Uterus (tissue), 2 donors: Measurements from ENCODE around the gene HID1.

Experiments used
- CTCF ChIP-seq, 4 experiments: fragments of 200-600 bp in 2 of 4; fragments of 450-650 bp in 2 of 4; sonication (generic) in 2 of 4; IDR thresholded peaks; one replicate each; pipeline ENCODE4 v1.5.1; 2016 to 2019; ENCODE audit warnings: antibody characterized with exemption in 4 of 4, mild to moderate bottlenecking in 2 of 4, moderate library complexity in 1 of 4
- POLR2A ChIP-seq, 2 donors: fragments of 450-650 bp; IDR thresholded peaks; one replicate each; pipeline ENCODE4 v1.6.1; 2016; ENCODE audit warnings: antibody characterized with exemption in 2 of 2, mild to moderate bottlenecking in 1 of 2, moderate library complexity in 1 of 2

- TF ChIP-seq CTCF (IDR thresholded peaks at IDR 0.05) (no peak), POLR2A (IDR thresholded peaks at IDR 0.05) (no peak)
Observed at GRCh38 chr17:74922172-74922571, 50.4 kb downstream of the HID1 start.
